CD4-positive, alpha-beta T cell treated with Interleukin-21 for 1 hour (primary cell): ENCODE results near the gene PRPF6.
A peak's percentile ranks its signal among the peaks of the same experiment; 100 is the strongest.
"Not testable (repeated sequence)": the region's sequence is repeated elsewhere in the genome, so short reads cannot be mapped to it uniquely, and the experiment has no call there.

Experiments used
- DNase-seq: peaks from one replicate; pipeline ENCODE4 v3.0.0-alpha.2; 2020

PRPF6 gene

DNA sequence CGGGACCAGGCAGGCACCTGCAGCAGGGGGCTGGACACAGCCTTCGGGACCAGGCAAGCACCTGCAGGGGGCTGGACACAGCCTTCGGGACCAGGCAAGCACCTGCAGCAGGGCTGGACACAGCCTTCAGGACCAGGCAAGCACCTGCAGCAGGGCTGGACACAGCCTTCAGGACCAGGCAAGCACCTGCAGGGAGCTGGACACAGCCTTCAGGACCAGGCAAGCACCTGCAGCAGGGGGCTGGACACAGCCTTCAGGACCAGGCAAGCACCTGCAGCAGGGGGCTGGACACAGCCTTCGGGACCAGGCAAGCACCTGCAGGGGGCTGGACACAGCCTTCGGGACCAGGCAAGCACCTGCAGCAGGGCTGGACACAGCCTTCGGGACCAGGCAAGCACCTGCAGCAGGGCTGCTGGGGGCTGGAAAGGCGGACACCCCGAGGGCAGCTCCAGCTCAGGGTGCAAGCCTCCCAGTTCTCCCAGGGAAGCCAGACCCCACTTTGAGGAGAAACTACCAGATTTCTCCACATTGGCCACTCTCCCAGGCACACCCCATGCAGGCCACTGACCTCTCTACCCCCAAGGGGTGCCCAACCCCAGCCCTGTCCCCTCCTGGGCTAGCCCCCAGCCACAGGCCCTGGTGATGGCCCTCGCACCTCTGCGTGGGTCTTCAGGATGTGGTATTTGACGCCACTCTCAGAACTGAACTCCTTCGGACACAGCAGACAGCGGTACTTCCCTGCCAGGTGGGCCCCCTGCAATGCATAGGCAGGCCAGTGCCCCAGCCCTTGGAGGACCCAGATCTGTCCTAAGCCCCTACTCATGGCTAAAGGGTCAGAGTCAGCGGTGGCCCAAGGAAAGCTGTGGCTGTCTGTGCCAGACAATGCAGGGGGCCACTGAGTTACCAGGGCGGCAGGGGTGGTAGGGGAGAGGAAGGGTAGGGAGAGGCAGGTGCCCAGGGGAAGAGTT is 20.0 kb upstream of the PRPF6 start:
- not testable (repeated sequence) for DNase-seq

DNA sequence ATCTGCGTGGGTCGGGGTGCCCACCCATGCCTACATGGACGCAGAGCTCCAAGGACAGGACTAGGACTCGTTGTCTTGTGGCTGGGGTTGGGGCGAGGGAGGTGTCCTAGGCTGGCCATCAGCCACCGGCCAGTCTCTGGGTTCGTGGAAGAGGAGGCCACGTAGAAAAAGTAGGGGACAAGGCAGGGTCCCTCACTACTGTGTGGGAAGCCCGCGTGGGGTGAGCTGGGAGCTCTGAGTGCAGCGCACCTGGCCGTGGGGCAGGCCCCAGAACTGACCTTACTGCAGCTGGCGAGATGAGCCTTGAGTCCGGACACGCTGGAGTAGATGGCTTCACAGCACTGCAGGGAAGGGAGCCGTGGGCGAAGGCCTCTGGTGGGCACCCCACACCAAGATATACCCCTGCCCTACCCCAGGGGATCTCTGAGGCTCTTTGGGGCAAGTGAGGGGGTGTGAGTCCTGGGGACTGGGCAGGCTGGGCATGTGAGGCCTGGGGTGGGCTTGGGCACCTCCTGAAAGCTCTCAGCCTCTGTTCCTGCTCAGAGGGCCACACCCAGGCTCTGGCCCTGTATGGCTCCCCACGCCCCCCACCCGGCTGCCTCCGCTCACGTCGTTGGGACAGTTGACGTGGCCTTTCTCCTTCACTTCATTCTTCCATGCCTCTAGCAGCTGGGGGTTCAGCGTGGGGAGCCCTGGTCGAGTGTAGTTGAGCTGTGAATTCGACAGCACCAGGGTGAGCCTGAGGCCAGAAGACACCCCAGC is 19.1 kb upstream of the PRPF6 start:
- DNase-seq: no peak

DNA sequence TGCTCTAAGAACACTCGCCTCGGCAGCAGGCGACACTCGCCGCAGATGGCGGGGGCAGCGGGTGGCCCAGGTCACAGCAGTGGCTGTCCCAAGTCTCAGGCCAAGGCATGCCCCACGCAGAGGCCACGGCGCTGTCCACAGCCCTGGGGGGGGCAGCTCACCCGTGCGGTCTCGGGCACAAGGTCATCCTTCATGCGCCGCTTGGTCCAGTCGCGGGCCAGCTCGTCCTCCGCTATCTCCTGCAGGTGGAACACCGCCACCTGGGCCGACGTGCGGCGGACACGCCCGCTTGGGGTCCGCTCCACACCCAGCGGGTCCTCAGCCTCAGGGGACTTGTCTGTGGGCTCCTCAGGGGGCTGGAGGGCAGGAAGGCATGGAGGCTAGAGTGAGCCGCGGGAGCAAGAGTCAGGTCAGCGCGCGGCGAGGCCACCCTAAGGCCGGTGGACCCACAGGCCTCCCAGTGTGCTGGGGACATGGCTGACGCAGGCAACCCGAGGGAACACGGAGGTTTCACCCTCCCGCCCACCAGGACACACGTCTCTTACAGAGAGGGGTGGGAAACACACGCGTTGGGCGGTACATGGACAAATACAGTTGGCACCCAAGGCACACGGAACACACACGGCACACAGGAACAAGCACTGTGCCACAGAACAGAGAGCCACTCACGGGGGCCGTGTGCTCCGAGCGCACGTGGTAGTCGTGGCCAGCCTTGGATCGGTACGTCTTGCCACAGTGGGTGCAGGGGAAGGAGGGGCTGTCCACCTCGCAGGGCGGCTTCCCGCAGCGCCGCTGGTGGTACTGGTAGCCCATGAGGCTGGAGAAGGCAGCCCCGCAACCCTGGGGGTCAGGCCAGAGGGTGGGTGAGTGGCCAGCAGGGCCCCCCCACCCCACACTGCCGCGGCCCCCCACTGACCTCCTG is 18.2 kb upstream of the PRPF6 start:
- DNase-seq: no peak

DNA sequence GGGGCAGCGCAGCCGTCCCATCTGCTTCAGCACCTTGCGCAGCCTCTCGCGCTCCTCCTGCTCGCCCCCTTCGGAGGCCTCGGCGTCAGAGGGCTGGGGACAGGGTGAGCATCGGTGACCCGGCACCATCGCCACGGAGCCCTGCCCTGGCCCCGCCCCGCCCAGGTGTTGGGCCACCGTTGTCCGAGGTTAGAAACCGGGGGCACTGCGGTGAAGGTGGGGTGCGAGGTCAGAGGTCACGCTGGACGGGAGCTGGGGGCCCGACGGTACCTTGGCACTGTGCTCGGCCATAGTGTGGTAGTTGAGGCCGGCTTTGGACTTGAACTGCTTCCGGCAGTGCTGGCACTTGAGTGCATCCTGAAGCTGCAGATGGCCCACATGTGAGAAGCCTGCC is 17.6 kb upstream of the PRPF6 start:
- no peak for DNase-seq

DNA sequence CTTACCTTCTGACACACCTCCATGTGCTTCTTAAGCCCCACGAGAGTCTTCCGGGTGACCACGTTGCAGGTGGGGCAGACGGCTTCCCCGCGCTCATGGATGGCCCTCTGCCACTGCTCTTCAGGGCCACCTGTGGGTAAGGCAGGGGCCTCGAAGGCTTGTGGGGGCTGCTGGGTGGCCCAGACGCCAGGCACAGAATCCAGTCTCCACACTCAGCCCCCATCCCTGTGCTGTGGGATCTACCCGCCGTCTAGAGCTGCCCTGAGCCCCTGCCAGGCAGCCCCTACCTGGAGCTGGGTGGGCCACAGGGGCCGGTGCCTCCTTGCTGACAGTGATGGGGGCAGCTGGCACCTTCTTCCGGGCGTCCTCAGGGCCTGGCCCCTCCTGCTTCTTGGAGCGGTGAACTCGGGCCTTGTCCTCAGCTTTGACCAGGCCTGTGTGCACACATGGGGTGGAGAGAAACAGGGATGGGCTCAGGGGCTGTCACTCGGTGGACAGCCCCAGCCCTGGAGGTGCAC is 17.1 kb upstream of the PRPF6 start:
- DNase-seq: no peak

DNA sequence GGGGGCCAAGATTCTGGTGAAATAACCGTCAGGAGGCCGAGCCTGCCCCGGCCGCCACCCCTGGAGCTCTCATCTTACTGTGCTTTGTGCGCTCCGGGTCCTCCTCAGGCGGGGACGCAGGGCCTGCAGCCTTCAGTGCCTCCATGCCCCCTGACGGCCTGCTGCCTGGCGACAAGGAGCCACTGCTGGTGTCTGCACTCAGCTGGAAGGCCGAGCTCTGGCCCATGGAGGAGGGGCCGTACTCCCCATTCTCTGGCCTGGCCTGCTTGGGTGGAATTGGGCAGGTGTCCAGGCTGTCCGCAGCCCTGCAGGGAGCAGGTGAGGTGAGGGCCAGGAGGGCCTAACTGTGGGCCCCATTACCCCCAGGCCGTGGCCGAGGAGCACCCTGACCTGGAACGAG is 16.5 kb upstream of the PRPF6 start:
- DNase-seq: no peak

DNA sequence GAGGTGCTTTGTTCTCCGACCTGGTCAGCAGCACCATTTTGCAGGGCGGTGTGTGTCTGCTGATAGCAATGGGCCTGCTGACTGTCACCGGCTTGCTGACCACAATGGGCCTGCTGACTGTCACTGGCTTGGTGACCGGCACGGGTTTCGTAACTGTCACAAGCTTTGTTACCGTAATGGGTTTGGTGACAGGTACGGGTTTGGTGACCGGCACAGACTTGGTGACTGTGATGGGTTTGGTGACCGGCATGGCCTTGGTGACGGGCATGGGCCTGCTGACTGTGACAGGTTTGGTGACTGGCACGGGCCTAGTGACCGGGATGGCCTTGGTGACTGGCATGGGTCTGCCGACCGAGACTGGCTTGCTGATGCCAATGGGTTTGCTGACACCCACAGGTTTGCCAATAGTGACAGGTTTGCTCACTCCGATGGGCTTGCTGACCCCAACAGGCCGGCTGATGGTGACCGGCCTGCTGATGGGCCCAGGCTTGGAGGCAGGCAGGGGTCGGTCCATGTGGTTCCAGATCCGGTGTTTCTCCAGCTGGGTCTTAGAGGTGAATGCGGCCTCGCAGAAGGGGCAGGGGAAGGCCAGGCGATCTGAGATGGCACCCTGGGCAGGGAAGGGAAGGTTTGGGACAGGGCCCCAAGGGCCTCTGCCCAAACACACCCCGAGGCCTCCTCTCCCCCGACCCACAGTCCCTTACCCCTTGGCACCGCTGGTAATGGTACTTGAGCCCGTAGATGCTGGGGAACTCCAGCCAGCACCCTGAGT is 14.6 kb upstream of the PRPF6 start:
- no peak for DNase-seq

DNA sequence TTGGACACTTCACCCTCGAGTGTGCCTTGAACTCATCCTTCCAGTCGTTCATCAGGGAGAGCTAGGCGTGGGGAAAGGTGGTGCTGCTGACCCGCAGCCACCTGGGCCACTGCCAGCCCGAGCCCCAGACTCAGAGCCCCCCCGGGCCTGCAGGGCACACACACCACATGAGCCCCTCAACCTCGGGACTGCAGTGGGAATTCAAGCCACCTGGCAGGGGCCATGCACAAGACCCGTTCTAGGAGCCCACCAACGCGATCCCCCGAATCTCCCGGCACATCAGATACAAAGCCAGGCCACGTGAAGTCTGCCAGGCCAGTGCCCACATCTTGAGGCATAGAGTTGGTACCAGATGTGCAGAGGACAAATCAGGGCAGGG is 14.0 kb upstream of the PRPF6 start:
- DNase-seq: no peak

DNA sequence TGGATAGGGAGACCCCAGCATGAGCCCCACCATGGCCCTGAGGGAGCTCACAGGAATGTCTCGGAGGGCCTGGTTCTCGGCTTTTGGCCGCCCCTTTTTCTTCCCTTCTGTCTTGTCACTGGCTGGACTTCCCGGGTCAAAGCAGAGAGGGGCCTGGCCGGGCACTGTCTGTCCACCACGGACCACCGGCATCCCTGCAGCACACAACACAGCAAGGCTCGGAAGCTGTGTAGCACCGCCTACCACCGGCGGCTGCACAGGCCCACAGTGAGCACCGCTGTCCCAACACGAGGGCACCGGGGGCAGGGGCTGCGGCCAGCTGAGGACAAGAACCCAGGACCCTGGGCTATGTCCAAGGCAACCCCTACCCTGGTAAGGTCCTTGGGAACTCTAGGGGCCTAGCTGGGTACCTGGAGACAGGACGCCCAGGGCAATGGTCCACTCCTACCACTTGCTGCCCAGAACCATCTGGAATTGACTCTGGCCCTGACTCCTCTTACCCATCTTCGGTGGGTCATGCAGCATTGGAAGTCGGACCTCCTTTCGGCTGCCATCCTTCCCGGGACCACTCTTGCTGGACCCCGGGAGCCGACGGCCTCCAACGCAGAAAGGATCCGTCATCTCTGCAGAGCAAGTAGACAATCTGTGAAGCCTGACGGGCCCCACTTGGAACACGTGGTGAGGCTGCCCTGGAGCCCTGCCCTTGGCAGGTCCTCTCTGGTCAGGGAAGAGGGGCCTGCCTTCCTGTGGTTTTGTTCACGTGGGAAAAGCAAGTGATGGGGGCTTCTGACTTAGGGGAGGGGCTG is 13.4 kb upstream of the PRPF6 start:
- no peak for DNase-seq

DNA sequence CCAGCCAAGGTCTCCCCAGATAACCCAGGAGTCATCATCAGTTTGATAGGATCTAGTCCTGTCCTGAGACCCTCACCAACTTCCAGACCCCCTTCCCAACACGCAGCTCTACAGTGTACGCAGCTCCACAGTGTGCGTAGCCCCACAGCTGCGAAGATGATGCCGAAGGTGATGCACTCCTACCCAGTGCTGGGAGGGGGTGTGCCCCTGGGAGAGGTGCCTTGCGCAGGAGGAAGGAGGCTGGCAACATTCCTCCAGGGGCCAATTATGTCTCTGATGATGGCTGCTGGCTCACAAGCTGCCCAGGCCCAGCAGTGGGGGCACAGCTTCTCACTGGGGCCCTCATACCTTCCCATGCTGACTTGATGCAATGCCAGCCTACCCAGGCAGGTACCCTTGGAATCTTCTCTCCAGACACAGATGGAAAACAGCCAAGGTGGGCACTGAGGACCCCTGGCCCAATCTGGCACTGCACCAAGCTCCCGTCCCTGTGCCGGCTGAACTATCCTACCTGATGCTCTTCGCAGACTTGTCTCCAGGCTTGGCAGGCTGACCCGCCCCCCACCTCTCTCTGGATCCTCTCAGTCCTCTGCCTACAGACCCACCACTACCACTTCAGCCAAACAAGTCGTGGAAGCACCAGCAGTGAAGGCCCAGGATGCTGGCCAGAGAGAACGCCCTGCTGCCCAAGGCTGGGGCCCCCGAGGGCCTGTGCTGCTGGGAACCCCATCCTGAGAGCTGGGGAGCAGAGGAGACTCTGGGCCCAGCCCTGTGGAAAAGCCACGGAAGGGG is 12.6 kb upstream of the PRPF6 start:
- DNase-seq: no peak

DNA sequence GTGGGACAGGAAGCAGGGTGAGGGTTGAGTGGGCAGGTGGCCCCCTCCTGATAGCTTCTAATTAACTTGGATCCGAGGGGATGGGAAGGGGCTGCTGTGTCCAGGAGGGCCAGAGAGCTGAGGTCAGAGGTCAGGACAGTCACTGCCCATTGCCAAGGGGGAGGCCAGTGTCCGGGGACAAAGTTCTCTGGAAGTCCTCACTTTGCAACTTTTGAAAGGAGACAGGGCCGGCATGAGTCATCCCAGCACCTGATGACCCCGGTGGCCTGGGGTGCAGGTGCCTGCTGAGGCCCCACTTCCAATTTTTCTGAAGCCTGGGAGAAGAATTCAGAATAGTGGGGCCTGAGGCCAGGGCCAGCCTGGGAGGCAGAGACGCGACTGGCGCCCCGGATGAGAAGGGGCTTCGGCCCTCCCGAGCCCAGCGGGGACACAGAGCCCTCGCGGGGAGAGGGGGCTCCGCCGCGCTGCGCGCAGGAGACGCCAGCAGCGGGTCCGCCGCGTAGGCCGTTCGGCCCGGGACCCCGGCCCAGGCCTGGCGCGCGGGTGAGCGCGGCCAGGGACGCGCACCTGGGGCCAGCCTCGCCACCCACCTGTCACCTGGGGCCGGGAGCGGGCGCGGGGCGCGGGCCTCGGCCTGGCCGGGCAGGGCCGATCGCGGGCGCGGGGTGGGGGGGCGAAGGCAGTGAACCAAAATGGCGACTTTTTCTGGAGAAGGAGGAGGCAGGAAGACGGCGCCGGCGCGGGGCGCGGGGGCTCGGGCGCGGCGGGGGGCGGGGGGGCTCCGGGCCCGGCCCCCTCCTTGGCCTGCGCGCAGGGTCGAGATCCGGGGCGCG is 11.8 kb upstream of the PRPF6 start:
- peak; percentile 35 for DNase-seq

DNA sequence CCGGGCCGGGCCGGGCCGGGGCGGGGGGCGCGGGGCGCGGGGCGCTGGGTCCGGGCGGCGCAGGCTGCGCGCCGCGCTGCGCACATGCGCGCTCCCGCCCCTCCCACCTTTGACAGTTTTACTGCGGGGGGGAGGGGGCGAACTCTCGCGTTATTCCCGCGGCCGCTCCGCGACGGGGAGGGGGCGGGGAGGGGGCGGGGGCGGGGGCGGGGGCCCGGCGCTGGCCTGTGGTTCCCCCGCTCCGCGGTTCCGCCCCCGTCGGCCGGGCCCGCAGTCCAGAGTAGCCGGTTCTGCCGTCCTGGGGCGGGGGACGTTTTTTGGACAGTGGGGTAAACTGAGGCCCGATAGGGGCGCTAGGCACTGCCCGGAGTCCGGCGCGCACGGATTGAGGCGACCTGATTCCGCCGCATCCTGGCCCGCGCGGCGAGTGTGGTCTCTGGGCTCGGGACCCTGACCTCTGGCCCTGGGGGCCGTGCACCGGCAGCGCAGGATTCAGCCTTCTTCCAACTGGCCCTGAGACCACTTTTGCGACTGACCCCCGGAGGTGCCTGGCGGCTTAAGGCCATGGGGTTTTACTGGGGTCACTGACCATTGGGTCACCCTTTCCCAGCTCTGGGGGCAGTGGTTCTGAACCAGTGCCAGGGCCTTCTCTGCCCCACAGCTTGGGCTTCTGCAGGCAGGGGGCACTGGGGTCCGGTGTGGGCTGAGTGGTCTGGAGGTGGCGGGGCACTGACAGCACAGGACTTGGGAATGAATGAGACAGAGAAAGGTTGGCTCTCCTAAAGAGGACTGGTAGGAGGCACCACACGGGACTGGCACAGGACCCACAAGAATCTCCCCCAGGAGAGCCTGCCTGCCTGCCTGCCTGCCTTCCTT is 10.9 kb upstream of the PRPF6 start, which contains the start of gene ZNF512B:
ZNF512B (minus strand) TSS at position 93 of the 876 bp plus-strand sequence. CDS start 1,980 bp downstream, outside the sequence.
- DNase-seq: peak; percentile 66

DNA sequence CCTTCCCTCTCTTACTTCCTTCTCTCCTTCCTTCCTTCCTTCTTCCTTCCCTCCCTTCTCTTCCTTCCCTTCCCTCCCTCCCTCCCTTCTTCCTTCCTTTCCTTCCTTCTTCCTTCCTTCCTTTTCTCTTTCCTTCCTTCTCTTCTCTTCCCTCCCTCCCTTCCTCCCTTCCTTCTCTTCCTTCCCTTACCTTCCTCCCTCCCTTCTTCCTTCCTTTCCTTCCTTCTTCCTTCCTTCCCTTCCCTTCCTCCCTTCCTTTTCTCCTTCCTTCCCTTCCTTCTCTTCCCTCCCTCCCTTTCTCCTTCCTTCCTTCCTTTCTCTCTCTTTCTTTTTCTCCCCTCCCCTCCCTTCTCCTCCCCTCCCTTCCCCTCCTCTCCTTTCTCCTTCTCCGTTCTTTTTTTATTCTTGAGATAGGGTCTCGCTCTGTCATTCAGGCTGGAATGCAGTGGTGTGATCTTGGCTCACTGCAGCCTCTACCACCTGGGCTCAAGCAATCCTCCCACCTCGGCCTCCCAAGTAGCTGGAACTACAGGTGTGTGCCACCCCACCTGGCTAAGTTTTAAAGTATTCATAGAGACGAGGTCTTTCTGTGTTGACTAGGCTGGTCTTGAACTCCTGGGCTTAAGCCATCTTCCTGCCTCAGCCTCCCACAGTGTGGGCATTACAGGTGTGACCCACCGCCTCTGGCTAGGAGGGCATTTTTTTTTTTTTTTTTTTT is 10.1 kb upstream of the PRPF6 start:
- no peak for DNase-seq

DNA sequence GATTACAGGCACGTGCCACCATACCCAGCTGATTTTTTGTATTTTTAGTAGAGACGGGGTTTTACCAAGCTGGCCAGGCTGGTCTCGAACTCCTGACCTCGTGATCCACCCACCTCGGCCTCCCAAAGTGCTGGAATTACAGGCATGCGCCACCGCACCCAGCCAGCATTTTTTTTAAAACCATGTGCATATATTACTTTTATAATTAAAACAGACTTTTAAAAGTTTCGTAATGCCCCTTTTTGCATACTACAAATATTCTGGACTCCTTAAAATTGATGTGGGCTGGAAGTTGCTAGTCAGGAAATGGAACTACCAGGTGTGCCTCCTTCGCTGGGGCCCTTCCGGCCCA is 9.0 kb upstream of the PRPF6 start:
- not testable (repeated sequence) for DNase-seq

DNA sequence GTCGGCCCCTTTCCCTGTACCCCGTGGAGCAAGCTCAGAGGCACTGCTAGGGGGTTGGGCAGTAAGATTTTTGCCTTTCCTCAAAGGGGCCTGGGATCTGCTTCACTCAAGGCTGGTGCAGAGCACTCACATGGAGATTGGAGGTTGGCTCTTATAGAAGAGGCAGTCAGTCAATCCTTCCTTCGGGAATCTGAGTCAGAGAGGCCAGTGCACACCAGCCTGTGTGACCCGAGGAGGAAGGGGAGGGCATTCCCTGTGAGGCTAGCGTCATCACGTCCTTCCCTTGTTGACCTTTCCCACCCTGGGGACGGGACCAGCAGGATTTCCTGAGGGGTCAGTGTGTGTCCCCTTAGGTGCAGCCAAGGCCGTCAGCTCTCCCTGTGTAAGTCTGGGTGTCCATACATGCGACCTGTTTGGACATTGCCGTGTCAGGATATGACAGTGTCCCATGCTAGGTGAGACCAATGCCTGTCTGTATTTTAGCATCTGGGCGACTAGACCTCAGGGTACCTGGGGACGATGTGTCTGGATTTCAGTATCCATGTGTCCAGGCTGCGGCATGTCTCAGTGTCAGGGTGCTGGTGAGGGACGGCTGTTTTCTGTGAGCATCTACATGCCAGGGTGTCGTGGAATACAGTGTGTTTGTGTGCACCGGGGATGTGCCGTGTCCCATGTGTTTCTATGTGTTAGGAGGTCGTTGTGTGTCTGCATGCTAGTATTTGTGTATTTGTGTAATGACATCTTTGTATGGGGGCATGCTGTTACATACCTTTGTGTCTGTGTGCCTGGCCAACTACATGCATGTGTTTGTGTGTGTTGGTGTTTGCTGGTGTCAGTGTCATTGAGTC is 8.4 kb upstream of the PRPF6 start:
- DNase-seq: no peak

DNA sequence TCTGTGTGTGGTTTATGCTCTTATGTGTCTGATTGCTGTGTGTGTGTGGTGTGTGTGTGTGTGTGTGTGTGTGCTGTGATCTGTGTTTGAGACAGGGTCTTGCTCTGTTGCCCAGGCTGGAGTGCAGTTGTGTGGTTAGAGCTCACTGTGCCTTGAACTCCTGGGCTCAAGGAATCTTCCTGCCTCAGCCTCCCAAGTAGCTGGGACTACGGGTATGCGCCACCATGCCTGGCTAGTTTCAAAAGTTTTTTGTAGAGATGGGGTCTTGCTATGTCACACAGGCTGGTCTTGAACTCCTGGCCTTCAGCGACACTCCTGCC is 7.8 kb upstream of the PRPF6 start:
- no peak for DNase-seq
